Measurements from ENCODE around the gene GNAZ. TPM values are rescaled to one million over a fixed set of nuclear protein-coding genes. Genes with fewer than 3 reads are reported as not detected.

GNAZ gene
- total and polyA plus RNA-seq, 12 donors = 3.0 to 70.8 (median 9.4) TPM

DNA sequence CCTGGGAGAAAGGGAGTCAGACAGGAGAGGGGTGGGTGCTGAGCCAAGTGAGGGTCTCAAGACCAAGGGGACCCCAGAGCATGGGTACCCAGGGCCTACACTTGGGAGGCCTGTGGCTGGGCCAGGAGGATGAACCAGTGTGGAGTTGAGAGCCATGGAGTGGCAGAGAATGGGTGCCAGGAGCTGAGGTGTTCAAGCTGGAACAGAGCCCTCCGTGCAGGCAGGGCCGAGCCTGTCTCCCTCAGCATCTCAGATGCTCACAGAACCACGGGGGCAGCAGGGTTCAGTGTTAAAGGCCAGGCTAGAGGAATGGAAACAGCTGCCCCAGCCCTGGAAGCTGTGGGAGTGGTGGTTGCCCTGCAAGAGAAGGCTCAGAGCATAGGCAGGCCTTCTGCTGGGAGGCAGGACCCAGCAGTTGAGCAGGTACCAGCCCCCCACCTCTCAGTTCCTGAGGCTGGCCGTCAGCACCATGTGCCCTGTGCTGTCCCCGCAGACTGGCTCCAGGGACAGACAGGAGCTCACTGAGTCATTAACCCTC is 39.2 kb downstream of the GNAZ start:
- TF ChIP-seq, protein P1, sequence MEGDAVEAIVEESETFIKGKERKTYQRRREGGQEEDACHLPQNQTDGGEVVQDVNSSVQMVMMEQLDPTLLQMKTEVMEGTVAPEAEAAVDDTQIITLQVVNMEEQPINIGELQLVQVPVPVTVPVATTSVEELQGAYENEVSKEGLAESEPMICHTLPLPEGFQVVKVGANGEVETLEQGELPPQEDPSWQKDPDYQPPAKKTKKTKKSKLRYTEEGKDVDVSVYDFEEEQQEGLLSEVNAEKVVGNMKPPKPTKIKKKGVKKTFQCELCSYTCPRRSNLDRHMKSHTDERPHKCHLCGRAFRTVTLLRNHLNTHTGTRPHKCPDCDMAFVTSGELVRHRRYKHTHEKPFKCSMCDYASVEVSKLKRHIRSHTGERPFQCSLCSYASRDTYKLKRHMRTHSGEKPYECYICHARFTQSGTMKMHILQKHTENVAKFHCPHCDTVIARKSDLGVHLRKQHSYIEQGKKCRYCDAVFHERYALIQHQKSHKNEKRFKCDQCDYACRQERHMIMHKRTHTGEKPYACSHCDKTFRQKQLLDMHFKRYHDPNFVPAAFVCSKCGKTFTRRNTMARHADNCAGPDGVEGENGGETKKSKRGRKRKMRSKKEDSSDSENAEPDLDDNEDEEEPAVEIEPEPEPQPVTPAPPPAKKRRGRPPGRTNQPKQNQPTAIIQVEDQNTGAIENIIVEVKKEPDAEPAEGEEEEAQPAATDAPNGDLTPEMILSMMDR (IDR thresholded peaks at IDR 0.05) = no peak
- no peak for TF ChIP-seq POLR2A (IDR thresholded peaks at IDR 0.05)
- no peak for DNase-seq
- Histone ChIP-seq H3K9me3 (replicated peaks in 1 of 3) (no peaks in the 10 kb centered on the region), H3K36me3 (replicated peaks in 1 of 2) (no peaks in the 10 kb centered on the region), H3K4me3 (no peak overlapping the region), H3K27me3 (no peaks in the 10 kb centered on the region), H3K4me1 (replicated peaks in 1 of 2) (peaks cover 0 to 4% of the 10 kb centered on the region in 2 donors), H3K27ac (peak overlapping the region in 1 of 5 donors; percentile 63)
- 58 to 90% (median 75%) methylated on average over 2 to 5 of the region's 5 CpGs for WGBS, 4 donors
- intact Hi-C loops (cut with DNase I) = no loop called here

DNA sequence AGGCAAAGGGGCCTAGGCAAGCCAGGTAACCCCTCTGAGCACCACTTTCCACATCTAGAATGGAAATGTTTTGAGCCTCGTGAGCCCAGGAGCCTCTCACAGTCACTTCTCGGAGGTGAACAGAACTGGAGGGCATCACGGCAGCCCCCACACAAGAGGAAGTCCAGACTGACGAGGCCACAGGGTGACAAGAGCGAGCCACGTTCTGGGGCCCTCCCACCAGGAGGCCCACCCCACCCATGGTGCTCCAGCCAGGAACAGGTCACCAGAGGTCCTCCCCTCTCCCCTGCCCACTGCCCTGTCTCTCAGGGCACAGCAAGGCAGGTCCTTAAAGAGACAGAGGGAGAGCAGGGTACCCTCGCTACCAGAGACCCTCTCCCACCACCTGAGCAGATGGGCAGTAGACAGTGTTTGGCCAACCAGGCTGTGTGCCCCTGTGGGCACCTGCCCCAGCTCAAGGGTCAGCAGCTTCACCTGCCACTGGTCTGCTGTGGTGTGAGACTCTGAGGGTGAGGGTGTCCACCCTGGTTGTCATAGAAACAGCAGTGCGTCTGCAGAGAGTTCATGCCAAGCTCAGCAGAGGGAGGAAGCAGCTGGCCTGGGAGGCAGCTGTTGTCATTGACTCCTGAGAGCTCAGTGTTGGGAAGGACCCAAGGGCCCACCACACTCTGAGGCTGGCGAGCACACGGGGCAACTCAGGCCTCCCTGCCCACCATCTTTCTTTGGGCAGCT is 40.0 kb downstream of the GNAZ start:
- H3K36me3 ChIP-seq (replicated peaks in 1 of 2) = no peaks in the 10 kb centered on the region
- no peak for TF ChIP-seq POLR2A (IDR thresholded peaks at IDR 0.05)
- TF ChIP-seq, protein P1 (IDR thresholded peaks at IDR 0.05) = no peak
- no peak overlapping the region for H3K4me3 ChIP-seq
- peak in 1 of 7 donors; percentile 82 for DNase-seq
- no peaks in the 10 kb centered on the region for H3K9me3 ChIP-seq (replicated peaks in 1 of 3)
- H3K27me3 ChIP-seq = no peaks in the 10 kb centered on the region
- peak overlapping the region in 1 of 5 donors; percentile 63 for H3K27ac ChIP-seq
- WGBS, 4 donors = 74 to 81% (median 78%) methylated on average over 4 to 10 of the region's 10 CpGs
- intact Hi-C loops (cut with DNase I) = no loop called here
- H3K4me1 ChIP-seq (replicated peaks in 1 of 2) = peaks cover 0 to 4% of the 10 kb centered on the region in 2 donors

DNA sequence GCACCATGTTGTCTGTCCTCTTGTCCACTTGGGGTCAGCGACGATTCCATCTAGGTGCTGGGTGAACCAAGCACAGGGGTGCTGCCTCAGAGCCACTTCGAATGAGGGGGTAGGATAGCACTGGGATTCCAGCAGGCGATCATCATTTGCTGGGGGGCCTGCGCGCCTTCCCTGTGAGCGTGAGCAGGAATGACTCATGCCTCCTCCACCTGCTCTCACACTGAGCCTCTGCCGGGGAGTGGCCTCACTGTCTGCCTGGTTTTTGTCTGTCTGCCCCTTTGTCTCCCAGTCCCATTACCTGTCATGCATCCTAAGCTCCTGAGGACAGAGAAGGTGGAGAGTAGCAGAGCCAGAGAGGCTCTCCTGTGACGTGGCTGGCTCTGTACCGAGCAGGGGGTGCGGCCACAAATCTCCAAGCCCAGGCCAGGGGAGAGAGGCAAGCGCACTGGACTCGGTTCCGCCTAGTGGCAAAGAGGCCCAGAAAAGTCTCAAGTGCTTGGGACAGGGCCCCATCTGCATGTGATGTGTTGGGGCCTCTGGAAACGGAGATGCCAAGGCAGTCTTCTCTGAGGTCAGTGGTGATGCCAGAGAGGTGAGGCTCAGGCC is 40.7 kb downstream of the GNAZ start:
- 93 to 98% (median 94%) methylated on average over 12 to 15 of the region's 15 CpGs for WGBS, 4 donors
- intact Hi-C loops (cut with DNase I) = no loop called here
- Histone ChIP-seq H3K27me3 (no peaks in the 10 kb centered on the region), H3K27ac (peak overlapping the region in 1 of 5 donors; percentile 63), H3K4me3 (no peak overlapping the region), H3K4me1 (replicated peaks in 1 of 2) (peaks cover 0 to 4% of the 10 kb centered on the region in 2 donors), H3K36me3 (replicated peaks in 1 of 2) (no peaks in the 10 kb centered on the region), H3K9me3 (replicated peaks in 1 of 3) (no peaks in the 10 kb centered on the region)
- TF ChIP-seq, protein P1 (IDR thresholded peaks at IDR 0.05) = no peak
- TF ChIP-seq POLR2A (IDR thresholded peaks at IDR 0.05) = no peak
- peak in 1 of 7 donors; percentile 71 for DNase-seq

DNA sequence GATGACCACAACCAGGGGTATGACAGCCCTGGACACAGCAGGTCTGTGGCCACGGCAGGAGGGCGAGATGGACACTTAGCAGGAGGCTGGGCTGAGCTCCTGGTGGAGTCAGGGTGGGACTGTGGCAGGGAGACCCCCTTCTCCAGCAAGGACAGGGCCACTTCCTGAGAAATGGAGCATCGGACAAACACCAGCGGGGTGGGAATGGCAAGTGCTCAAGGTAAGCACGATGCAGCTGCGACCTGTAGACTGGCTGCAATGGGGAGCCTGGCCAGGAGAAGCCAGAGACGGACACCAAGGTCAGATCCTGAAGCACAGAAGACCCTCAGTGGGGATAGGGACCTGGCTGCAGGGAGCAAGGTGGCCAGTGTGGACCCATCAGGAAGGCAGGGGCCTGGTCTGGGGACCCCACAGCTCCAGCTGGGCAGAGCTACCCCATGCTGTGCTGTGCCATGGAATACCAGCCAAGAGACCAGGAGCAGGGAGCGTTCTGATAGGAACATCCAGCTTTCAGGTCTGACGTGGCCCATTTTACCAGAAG is 42.2 kb downstream of the GNAZ start:
- Histone ChIP-seq H3K36me3 (replicated peaks in 1 of 2) (no peaks in the 10 kb centered on the region), H3K27me3 (no peaks in the 10 kb centered on the region), H3K27ac (peak overlapping the region in 1 of 5 donors; percentile 63), H3K9me3 (replicated peaks in 1 of 3) (no peaks in the 10 kb centered on the region), H3K4me3 (no peak overlapping the region), H3K4me1 (replicated peaks in 1 of 2) (peaks cover 0 to 4% of the 10 kb centered on the region in 2 donors)
- intact Hi-C loops (cut with DNase I) = no loop called here
- TF ChIP-seq, protein P1 (IDR thresholded peaks at IDR 0.05) = no peak
- TF ChIP-seq POLR2A (IDR thresholded peaks at IDR 0.05) = no peak
- no peak for DNase-seq
- 90 to 99% (median 97%) methylated on average over 7 to 9 of the region's 9 CpGs for WGBS, 4 donors
